Tibial nerve (tissue), 4 donors: ENCODE results near the gene NBPF1.
"Not testable (repeated sequence)": the region's sequence is repeated elsewhere in the genome, so short reads cannot be mapped to it uniquely, and the experiment has no call there.

Experiments used
- CTCF ChIP-seq, 5 experiments: fragments of 200-600 bp in 3 of 5; fragments of 450-650 bp in 2 of 5; sonication (generic) in 3 of 5; IDR thresholded peaks; one replicate each; pipeline ENCODE4 v1.5.1; 2016 to 2019; ENCODE audit warnings: antibody characterized with exemption in 5 of 5, mild to moderate bottlenecking in 3 of 5, moderate library complexity in 2 of 5
- EP300 ChIP-seq, 2 donors: sonication (generic); formaldehyde crosslinking; IDR thresholded peaks; one replicate each; pipeline ENCODE4 v1.6.1; 2017; ENCODE audit warnings: antibody characterized with exemption in 2 of 2, mild to moderate bottlenecking in 1 of 2
- POLR2A ChIP-seq, 2 donors: fragments of 450-650 bp; IDR thresholded peaks; one replicate each; pipeline ENCODE4 v1.6.1; 2017; ENCODE audit warnings: antibody characterized with exemption in 2 of 2, mild to moderate bottlenecking in 2 of 2, moderate library complexity in 2 of 2

DNA sequence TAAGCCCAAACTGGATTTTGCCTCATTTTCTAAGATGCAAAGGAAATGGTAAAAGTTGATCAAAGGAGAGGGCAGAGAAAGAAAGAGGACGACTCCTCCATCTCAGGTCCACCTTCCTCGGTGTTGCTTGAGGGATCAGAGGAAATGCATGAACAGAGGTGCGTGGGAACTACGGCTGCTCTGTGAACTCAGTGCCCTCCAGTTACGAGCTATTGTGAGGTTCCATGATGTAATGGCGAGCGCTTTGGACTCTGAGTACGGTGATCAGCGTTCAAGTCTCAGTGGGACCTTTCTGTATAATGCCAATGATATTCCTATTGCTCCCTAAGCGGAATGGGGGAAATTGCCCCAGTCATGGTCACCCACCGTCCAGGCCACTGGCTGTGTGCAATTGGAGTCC, 60.1 kb downstream of the NBPF1 start:
- TF ChIP-seq CTCF, EP300, POLR2A (IDR thresholded peaks at IDR 0.05): not testable (repeated sequence)
